ENCODE data around the gene IFNAR1.
"Not testable (repeated sequence)": the region's sequence is repeated elsewhere in the genome, so short reads cannot be mapped to it uniquely, and the experiment has no call there.

Gene IFNAR1

DNA sequence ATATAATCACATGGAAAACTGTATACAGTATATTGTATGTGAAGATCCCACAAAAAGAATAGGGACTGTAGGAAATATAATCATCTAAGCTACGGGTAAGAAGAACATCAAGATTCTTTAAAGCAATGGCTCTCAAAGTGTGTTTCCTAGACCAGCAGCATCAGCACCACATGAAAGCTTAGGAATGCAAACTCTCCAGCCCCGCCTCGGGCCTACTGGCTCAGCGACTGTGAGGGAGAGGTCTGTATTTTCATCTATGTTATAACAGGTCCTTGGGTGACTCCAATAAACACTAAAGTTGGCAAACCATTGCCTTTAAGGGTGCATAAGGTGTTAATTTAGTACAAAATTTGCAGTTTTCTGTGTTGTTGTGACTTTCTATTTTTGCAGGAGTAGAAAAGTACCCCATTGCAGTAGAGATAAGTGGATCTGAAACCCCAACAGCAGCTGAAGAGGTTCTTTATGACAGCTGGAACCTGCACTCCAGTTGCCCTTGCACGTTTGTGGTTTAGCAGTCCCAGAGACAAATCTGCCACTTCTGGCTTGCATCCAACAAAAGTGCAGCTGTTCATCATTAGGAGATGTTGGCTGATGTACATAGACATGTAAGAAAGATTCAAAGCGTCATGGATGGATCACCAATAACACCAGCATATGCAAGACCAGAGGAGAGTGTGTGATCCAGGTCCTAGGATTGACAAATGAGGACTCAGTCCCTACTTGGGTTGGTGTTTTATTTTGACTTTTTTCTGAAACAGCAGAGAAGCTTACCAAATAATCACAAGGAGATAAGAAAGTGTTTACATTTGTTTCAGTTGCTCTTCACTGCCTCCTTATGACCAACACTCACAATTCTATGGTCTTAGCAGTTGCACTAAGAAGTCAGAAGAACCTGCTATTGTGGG is 15.9 kb upstream of the IFNAR1 start:
- no peak for DNase-seq

DNA sequence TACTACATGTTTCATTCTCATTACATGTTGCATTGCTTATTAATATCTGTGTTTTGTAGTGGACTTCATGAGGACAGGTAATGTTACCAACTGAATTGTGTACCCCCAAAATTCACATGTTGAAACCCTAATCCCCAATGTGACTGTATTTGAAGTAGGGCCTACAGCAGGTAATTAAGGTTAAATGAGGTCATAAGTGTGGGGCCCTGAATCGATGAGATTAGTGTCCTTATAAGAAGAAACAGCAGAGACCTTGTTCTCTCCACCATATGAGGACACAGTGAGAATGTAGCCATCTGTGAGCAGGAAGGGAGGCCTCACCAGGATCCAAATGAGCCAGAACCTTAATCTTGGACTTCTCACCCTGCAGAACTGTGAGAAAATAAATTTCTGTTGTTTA is 15.0 kb upstream of the IFNAR1 start:
- DNase-seq, result no peak

GRCh38 chr21:33312121-33312520 is 12.6 kb upstream of the IFNAR1 start:
- DNase-seq, result no peak

DNA sequence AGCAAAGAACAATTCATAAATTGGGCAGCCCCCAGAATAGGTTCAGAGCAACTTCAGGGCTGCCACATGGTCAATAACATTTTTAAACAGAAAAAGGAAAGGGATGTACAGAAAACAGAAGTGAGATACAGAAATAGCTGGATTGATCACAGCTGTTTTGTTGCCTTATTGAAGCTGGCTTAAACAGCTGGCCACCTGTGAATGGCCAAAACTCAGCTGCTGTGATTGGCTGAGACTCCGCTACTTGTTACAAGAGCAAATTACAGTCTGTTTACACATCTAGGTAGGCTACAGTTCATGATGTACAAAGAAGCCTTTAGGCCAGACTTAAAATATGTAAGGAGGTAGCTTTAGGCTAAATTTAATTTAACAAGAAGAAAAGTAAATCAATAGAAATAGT is 11.6 kb upstream of the IFNAR1 start:
- DNase-seq, result no peak

DNA sequence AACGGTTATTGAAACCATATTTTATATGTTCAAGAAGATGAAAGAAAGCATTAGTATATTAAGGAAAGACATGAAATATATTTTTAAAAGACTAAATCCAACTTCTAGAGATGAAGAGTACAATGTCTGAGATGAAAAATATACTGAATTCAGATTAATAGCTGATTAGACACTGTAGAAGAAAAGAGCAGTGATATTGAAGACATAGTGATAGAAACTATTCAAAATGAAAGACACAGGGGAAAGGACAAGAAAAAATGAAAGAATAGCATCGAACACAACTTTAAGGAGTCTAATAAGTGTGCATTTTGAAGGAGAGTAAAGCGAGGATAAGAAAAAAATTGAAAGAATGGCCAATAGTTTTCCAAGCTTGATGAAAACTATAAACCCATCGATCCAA is 11.2 kb upstream of the IFNAR1 start:
- no peak for DNase-seq

DNA sequence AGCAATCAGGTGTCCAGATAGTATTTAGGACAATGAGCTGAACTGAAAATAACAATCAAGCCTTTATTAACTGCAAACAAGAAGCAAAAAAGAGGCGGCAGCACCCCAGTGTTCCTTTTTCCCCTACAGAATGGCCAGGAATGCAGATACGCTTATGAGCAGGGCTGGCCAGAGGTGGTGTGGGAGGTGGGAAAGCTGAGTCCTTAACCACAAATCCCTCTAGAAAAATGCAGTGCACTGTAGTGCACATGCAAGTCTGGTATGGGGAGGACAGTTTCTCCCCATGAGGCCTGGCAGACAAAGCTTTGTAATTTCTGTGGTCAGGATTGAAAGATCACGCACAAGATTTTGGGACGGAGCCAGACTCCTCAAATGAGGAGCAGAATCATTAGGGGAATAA is 10.7 kb upstream of the IFNAR1 start:
- DNase-seq, result no peak

DNA sequence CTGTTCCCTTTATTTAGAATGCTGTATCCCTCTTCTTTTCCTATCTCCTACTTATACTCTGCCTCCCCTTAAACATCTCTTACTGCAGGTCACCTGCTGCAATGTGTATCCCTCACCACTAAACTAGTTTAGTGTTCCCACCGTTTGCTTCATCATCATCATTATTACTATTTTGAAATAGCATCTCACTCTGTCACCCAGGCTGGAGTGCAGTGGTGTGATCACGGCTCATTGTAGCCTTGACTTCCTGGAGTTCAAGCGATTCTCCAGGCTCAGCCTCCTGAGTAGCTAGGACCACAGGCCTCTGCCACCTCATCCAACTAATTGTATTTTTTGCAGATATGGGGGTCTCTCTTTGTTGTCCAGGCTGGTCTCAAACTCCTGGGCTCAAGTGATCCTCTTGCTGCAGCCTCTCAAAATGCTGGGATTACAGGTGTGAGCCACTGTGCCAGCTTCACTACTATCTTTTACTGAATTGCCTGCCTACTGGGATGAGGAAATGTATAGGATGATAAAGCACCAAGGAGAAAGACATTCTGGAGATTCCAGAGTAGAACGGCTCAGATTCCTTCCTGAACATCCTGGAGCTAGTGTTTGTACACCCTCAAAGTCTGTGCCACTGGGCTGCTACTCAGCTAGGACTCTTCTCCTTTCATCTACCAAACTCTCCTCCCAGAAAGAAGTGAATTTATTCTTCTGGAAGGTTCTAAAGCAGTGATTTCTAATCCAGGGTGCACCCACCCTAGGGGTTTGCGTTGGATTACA is 8.6 kb upstream of the IFNAR1 start:
- DNase-seq, result no peak

DNA sequence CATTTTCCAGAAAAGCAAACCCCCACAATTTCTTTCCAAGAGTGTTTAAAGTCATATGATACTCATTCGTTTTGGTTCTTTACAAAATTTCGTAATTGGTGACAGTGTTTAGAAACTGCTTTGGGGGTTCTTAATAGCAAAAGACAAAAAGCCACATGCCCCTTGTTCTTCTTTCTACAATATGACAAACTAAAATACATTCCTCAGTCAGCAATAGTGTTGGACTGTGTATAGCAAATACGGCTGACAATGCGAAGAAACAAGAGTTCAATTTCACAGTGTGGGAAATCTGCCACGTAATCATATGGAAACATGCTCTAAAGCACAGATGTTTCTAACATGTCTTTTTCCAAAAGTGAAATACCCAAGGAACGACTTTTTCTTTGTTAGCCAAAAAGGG is 7.6 kb upstream of the IFNAR1 start:
- DNase-seq, result no peak

- no peak for DNase-seq
Observed at GRCh38 chr21:33317786-33318486, 6.8 kb upstream of the IFNAR1 start.

GRCh38 chr21:33321005-33321404 is 3.8 kb upstream of the IFNAR1 start:
- not testable (repeated sequence) for DNase-seq

DNA sequence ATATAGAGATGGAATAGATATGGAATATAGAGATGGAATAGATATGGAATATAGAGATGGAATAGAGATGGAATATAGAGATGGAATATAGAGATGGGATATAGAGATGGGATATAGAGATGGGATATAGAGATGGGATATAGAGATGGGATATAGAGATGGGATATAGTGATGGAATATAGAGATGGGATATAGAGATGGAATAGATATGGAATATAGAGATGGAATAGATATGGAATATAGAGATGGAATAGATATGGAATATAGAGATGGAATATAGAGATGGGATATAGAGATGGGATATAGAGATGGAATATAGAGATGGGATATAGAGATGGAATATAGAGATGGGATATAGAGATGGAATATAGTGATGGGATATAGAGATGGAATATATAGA is 1.2 kb upstream of the IFNAR1 start:
- DNase-seq, result not testable (repeated sequence)

DNA sequence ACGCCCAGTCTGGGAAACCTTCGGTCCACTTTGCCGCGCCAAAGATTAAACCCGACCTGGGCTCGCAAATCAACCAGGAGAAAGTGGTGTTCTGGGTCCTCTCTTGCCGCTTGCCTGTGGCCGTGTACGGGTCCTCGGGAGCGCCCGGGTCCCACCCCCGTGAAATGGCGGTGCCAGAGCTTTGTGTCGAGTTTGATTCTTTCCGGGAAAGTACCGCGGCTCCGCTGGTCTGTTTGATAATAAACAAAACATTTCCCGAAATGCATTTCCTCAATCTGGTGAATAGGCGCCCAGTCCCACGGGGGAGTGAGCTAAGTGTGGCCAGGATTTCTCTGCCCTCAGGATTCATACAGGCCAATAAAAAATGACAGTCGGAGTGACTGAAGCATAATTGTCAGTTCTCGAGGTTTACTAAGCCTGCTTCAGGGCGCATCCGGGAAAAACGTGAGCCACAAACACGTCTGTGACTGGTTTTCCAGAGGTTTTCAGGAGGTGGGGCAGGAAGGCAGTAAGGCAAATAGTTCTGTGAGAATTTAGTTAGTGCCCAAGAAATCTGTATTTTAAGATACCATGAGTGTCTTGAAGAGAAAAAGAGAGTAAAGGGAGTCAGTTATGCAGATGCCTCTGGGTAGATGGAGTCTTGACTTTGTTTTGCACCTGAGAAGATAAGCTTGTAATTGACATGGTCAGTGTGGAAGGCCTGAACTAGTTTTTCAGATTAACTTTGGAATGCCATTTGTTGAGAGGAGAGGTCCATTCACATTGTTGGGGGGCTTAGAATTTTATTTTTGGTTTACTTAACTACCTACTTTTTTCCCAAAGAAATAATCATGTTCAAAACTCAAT is 675 bp downstream of the IFNAR1 start:
- DNase-seq, result peak; percentile 91

DNA sequence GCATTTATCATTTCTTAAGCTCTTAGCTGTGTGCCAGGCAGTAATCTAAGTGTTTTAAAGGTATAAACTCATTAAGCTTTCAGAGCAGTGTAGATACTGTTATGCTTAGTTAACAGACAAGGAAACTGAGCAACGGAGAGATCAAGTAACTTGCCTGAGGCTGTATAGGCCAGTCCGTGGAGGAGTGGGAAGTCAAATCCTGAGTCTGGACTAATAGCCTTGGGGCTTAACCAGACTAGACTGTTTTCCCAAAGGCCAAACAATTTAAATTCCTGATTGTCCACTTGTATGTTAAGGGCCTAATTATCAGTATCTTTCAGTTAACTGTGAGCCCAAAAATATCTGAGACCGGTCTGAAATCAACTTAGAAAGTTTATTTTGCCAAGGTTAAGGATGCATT is 2.6 kb downstream of the IFNAR1 start:
- DNase-seq, result no peak

DNA sequence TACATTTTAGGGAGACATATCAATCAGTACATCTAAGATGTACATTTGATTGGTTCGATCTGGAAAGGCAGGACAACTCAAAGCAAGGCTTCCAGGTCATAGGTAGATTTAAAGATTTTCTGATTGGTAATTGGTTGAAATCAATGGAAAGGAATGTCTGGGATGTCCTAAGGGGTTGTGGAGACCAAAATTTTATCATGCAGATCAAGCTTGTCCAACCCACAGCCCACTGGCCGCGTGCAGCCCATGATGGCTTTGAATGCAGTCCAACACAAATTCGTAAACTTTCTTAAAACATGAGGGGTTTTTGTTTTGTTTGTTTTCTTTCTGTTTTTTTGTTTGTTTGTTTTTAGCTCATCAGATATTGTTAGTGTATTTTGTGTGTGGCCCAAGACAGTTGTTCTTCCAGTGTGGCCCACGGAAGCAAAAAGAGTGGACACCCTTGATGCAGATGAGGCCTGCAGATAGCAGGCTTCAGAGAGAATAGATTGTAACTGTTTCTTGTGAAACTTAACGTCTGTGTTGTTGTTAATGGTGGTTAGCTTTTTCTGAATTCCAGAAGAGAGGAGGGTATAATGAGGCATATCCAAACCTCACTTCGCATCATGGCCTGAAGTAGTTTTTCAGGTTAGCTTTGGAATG is 3.1 kb downstream of the IFNAR1 start:
- no peak for DNase-seq

- no peak for DNase-seq
Observed at GRCh38 chr21:33330726-33331125, 6.0 kb downstream of the IFNAR1 start.

DNA sequence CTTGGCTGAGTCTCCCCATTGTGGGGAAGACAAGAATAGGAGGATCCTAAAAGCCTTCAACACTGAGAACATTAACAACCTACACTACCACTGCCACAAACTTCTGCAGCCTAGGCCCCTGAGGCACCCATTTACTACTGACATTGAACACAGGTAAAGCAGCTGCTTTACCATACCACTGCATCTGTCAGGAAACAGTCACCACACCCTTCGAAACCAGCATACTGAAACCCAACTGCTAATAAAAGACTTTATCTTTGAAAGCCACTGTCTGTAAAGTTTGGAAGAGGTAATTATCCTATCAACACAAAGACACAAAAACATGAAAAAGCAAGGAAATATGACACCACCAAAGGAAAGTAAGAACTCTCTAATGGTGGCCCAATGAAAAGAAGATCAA is 7.4 kb downstream of the IFNAR1 start:
- no peak for DNase-seq

DNA sequence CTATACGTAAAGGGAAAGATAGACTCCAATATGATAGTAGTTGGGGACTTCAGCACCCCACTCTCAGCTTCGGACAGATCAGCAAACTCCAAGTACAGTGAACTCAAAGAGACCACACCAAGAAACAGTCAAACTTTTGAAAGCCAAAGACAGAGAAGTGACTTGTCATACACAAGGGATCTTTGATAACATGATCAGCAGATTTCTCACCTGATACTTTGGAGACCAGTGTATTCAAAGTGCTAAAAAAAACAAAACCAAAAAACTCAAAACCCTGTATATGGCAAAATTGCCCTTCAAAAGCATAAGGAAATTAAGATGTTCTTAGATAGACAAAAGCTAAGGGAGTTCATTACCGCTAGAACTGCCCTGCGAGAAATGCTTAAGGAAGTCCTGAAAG is 9.4 kb downstream of the IFNAR1 start:
- no peak for DNase-seq

GRCh38 chr21:33334824-33335223 is 10.1 kb downstream of the IFNAR1 start:
- DNase-seq, result no peak

GRCh38 chr21:33339135-33339534 is 14.4 kb downstream of the IFNAR1 start:
- no peak for DNase-seq

DNA sequence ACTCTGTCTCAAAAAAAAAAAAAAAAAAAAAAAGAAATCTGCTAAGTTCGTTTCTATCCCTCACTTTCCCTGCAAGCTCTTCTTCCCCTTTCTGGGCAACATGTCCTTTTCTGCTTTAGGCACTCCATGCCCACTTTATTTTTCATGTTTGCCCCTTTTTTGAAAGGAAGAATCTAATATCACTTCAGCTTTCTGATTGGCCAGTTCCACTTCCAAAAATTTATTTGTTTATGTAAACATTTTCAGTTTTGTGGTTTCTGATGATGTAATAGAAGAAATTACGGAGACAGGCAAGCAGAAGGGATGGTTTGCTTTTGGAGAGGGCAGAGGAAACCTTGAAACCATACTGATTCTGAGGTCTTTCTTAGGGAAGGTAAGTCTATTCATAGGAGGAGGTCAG is 15.1 kb downstream of the IFNAR1 start:
- no peak for DNase-seq

DNA sequence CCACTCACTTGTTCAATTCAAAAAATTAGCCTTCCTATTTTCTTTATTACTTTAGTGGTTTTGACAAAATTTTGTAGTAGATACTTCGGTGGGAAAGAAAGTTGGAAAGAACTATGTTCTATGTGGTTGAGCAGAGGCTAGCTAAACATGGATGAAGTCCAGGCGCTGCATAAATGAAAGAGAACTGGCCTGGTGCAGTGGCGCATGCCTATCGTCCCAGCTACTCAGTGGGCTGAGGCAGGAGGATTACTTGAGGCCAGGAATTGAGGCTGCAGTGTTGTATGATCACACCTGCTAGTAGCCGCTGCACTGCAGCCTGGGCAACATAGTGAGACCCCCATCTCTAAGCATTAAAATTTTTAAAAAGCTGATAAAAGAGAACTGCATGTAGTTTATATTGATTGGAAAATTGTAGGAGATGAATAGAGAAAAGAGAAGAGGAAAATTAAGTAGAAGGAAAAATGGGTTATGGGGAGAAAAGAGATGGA is 21.0 kb downstream of the IFNAR1 start:
- no peak for DNase-seq

GRCh38 chr21:33348706-33349105 is 23.9 kb downstream of the IFNAR1 start:
- DNase-seq, result no peak
